HepG2 (cell line): ENCODE data around the gene BFSP1. TPM values are rescaled to one million over a fixed set of nuclear protein-coding genes. Genes with fewer than 3 reads are reported as not detected.

Experiments used
- AGO1 ChIP-seq: fragments of 200-400 bp; formaldehyde crosslinking; IDR thresholded peaks from 2 replicates; pipeline ENCODE4 v1.6.1; 2017; ENCODE audit warnings: mild to moderate bottlenecking, low read depth, low read length, moderate library complexity; ENCODE audit not compliant: poor library complexity, severe bottlenecking
- BORCS8-MEF2B ChIP-seq: sonication (generic); formaldehyde crosslinking; IDR thresholded peaks from 2 replicates; pipeline ENCODE4 v1.8.0; 2022; ENCODE audit warnings: mild to moderate bottlenecking, missing genetic modification reagents
- CREM ChIP-seq, 2 experiments: sonication (generic) in 1 of 2; formaldehyde crosslinking in 1 of 2; IDR thresholded peaks; 2 replicates each; pipeline versions ENCODE4 v1.4.0 to v1.6.1; 2016 to 2020; ENCODE audit warnings: antibody characterized with exemption in 1 of 2, mild to moderate bottlenecking in 1 of 2, missing genetic modification reagents in 1 of 2
- DPF2 ChIP-seq: sonication (generic); formaldehyde crosslinking; IDR thresholded peaks from 2 replicates; pipeline ENCODE4 v1.4.0; 2020; ENCODE audit warnings: mild to moderate bottlenecking, low read depth, missing genetic modification reagents, borderline replicate concordance
- FOSL2 ChIP-seq: sonication (generic); formaldehyde crosslinking; IDR thresholded peaks from 2 replicates; pipeline ENCODE4 v1.4.0; 2020; ENCODE audit warnings: missing genetic modification reagents
- NFRKB ChIP-seq: fragments of 450-650 bp; IDR thresholded peaks from 2 replicates; pipeline ENCODE4 v1.6.1; 2017
- POLR2AphosphoS2 ChIP-seq: IDR thresholded peaks from 2 replicates; pipeline ENCODE4 v1.6.1; 2011; ENCODE audit warnings: low read depth, low read length, improper control_type of control experiment
- RFX5 ChIP-seq: IDR thresholded peaks from 2 replicates; pipeline ENCODE4 v1.6.1; 2011; ENCODE audit warnings: low read depth, low read length, improper control_type of control experiment
- SMAD1 ChIP-seq: sonication (generic); formaldehyde crosslinking; IDR thresholded peaks from 2 replicates; pipeline ENCODE4 v1.4.0; 2020; ENCODE audit warnings: missing genetic modification reagents, low read depth, mild to moderate bottlenecking, borderline replicate concordance
- TBL1XR1 ChIP-seq: fragments of 150-350 bp; IDR thresholded peaks from 2 replicates; pipeline ENCODE4 v1.6.1; 2014; ENCODE audit warnings: borderline replicate concordance, low read length; ENCODE audit not compliant: partially characterized antibody
- TRIM22 ChIP-seq: fragments of 450-650 bp; IDR thresholded peaks from 2 replicates; pipeline ENCODE4 v1.6.1; 2017
- ZC3H13 ChIP-seq: sonication (generic); formaldehyde crosslinking; IDR thresholded peaks from 2 replicates; pipeline ENCODE4 v1.8.1; 2023; ENCODE audit warnings: mild to moderate bottlenecking, missing genetic modification reagents, moderate library complexity
- ZFAT ChIP-seq: sonication (generic); formaldehyde crosslinking; conservative IDR thresholded peaks from 2 replicates; pipeline ENCODE4 v1.8.1; 2023; ENCODE audit warnings: missing genetic modification reagents, inconsistent platforms
- ZKSCAN8 ChIP-seq: IDR thresholded peaks from 2 replicates; pipeline ENCODE4 v1.6.1; 2016; ENCODE audit warnings: borderline replicate concordance, missing genetic modification reagents, missing compliant biosample characterization
- ZNF296 ChIP-seq: sonication (generic); formaldehyde crosslinking; conservative IDR thresholded peaks from 2 replicates; pipeline ENCODE4 v1.5.0; 2020; ENCODE audit warnings: mild to moderate bottlenecking, missing genetic modification reagents
- ZNF367 ChIP-seq: sonication (generic); formaldehyde crosslinking; IDR thresholded peaks from 2 replicates; pipeline ENCODE4 v1.4.0; 2020; ENCODE audit warnings: missing genetic modification reagents, borderline replicate concordance
- ZNF605 ChIP-seq: sonication (generic); formaldehyde crosslinking; IDR thresholded peaks from 2 replicates; pipeline ENCODE4 v1.8.0; 2022; ENCODE audit warnings: mild to moderate bottlenecking, missing genetic modification reagents
- ZNF670 ChIP-seq: sonication (generic); formaldehyde crosslinking; IDR thresholded peaks from 2 replicates; pipeline ENCODE4 v1.8.0; 2022; ENCODE audit warnings: mild to moderate bottlenecking, missing genetic modification reagents, borderline replicate concordance
- ZNF678 ChIP-seq: sonication (generic); formaldehyde crosslinking; IDR thresholded peaks from 2 replicates; pipeline ENCODE4 v1.4.0; 2020; ENCODE audit warnings: mild to moderate bottlenecking, missing genetic modification reagents
- ZNF790 ChIP-seq: sonication (generic); formaldehyde crosslinking; IDR thresholded peaks from 2 replicates; pipeline ENCODE4 v1.8.0; 2022; ENCODE audit warnings: missing genetic modification reagents, mild to moderate bottlenecking, borderline replicate concordance
- polyA plus RNA-seq, 8 experiments: library from polyadenylated mRNA; depleted of rRNA in 3 of 8; stranded (reverse) in 7 of 8; unstranded in 1 of 8; fragments of >200 nt; fragmentation: Illumina TruSeq in 4 of 8; extraction: Trizol in 4 of 8; gene quantifications; 2 replicates each; pipeline versions ENCODE4 v1.2.1 to v1.2.3, GENCODE V29; 2011 to 2016; ENCODE audit warnings: low read depth in 4 of 8, missing spikeins in 1 of 8, mixed read lengths in 1 of 8; ENCODE audit not compliant: insufficient read depth in 1 of 8
- total RNA-seq, 5 experiments: library from RNA; depleted of rRNA; stranded (reverse); fragments of >200 nt; fragmentation: Illumina TruSeq; extraction: Trizol; gene quantifications; 2 replicates each; pipeline ENCODE4 v1.2.3, GENCODE V29; 2016; ENCODE audit warnings: low read depth in 1 of 5
- TF ChIP-seq, protein P1 (sequence below): sonication (generic); formaldehyde crosslinking; IDR thresholded peaks from 2 replicates; pipeline ENCODE4 v1.4.0; 2020; ENCODE audit warnings: mild to moderate bottlenecking, missing genetic modification reagents
- TF ChIP-seq, protein P2 (sequence below): sonication (generic); formaldehyde crosslinking; IDR thresholded peaks from 2 replicates; pipeline ENCODE4 v1.5.1; 2020; ENCODE audit warnings: mild to moderate bottlenecking, missing genetic modification reagents, borderline replicate concordance
- TF ChIP-seq, protein P3 (sequence below): IDR thresholded peaks from 2 replicates; pipeline ENCODE4 v1.6.1; 2012; ENCODE audit warnings: inconsistent platforms

The BFSP1 gene
- total and polyA plus RNA-seq, 2 of the 13 experiments (the other 11 are each of a cell fraction or from before 2014, with no cell fraction given): 0.22 to 0.26 TPM

DNA sequence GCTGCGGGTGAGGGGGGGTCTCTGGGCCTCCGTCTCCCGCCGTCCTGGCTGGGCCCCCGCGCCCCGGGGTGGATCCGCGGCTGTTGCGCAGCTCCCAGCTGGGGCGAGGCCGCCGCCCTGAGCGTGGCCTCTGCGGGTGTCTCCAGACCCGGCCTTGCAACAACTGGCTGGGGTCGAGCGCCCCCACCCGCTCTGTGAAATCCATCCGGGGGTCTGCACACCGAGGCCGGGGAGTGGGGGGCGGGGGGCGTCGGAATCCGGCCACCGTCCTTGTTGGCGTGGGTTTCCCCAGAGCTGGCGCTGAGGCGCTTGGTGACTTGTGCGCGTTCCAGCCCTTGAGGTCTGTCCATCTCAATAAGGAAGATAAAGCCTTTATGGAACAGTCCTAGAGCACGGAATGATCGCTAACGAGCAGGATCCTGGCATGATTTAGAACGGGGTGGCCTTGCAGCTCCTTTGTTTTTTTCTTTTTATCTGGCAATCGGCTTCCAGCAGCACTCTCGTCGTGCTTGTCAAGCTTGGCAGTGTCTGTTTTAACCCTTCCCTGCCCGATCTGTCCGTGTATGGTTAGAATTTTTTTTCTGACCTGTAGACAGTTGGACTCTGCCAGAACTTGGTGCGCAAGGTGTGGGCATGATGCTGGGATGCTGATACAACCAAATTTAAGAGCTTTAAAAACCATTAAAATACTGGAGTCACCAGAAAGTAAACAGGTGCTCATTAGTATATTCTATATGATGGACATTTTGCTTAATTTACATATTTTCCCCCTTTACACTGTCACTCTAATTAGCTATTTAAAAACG lies 39.4 kb upstream of the BFSP1 start (continued):
- TF ChIP-seq TRIM22: no peak
- TF ChIP-seq ZNF605: 0 out of 2 replicates have a peak, but pooled peaks have one; percentile 42
- no peak for TF ChIP-seq ZNF790 (CRISPR knock-in tag)
- TF ChIP-seq TBL1XR1: no peak
- no peak for TF ChIP-seq SMAD1
- TF ChIP-seq NFRKB: no peak
- no peak for TF ChIP-seq RFX5
- TF ChIP-seq ZNF670: 0 out of 2 replicates have a peak, but pooled peaks have one; percentile 57
- no peak for TF ChIP-seq ZNF296 (CRISPR knock-in tag)
- no peak for TF ChIP-seq POLR2AphosphoS2
- TF ChIP-seq, protein P1, sequence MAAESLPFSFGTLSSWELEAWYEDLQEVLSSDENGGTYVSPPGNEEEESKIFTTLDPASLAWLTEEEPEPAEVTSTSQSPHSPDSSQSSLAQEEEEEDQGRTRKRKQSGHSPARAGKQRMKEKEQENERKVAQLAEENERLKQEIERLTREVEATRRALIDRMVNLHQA (CRISPR knock-in tag): no peak
- TF ChIP-seq ZNF678 (CRISPR knock-in tag): no peak
- TF ChIP-seq BORCS8-MEF2B: no peak
- TF ChIP-seq CREM (IDR thresholded peaks at IDR 0.05): no peak
- no peak for TF ChIP-seq CREM (CRISPR knock-in tag; IDR thresholded peaks at IDR 0.05)
- TF ChIP-seq, protein P2, sequence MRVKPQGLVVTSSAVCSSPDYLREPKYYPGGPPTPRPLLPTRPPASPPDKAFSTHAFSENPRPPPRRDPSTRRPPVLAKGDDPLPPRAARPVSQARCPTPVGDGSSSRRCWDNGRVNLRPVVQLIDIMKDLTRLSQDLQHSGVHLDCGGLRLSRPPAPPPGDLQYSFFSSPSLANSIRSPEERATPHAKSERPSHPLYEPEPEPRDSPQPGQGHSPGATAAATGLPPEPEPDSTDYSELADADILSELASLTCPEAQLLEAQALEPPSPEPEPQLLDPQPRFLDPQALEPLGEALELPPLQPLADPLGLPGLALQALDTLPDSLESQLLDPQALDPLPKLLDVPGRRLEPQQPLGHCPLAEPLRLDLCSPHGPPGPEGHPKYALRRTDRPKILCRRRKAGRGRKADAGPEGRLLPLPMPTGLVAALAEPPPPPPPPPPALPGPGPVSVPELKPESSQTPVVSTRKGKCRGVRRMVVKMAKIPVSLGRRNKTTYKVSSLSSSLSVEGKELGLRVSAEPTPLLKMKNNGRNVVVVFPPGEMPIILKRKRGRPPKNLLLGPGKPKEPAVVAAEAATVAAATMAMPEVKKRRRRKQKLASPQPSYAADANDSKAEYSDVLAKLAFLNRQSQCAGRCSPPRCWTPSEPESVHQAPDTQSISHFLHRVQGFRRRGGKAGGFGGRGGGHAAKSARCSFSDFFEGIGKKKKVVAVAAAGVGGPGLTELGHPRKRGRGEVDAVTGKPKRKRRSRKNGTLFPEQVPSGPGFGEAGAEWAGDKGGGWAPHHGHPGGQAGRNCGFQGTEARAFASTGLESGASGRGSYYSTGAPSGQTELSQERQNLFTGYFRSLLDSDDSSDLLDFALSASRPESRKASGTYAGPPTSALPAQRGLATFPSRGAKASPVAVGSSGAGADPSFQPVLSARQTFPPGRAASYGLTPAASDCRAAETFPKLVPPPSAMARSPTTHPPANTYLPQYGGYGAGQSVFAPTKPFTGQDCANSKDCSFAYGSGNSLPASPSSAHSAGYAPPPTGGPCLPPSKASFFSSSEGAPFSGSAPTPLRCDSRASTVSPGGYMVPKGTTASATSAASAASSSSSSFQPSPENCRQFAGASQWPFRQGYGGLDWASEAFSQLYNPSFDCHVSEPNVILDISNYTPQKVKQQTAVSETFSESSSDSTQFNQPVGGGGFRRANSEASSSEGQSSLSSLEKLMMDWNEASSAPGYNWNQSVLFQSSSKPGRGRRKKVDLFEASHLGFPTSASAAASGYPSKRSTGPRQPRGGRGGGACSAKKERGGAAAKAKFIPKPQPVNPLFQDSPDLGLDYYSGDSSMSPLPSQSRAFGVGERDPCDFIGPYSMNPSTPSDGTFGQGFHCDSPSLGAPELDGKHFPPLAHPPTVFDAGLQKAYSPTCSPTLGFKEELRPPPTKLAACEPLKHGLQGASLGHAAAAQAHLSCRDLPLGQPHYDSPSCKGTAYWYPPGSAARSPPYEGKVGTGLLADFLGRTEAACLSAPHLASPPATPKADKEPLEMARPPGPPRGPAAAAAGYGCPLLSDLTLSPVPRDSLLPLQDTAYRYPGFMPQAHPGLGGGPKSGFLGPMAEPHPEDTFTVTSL (CRISPR knock-in tag): no peak
- no peak for TF ChIP-seq ZFAT (CRISPR knock-in tag)
- peak; percentile 1; the same call in 1 of the 2 replicates for TF ChIP-seq FOSL2 (CRISPR knock-in tag)
- TF ChIP-seq ZNF367 (CRISPR knock-in tag): no peak
- TF ChIP-seq ZKSCAN8 (CRISPR knock-in tag): no peak; the same call in 1 of the 2 replicates
- TF ChIP-seq ZC3H13 (CRISPR knock-in tag): no peak
- TF ChIP-seq, protein P3, sequence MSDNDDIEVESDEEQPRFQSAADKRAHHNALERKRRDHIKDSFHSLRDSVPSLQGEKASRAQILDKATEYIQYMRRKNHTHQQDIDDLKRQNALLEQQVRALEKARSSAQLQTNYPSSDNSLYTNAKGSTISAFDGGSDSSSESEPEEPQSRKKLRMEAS: peak; percentile 44
- TF ChIP-seq DPF2 (CRISPR knock-in tag): no peak
- TF ChIP-seq AGO1: no peak
